ENCODE measurements around the gene TMEM63C. TPM values are rescaled to one million over a fixed set of nuclear protein-coding genes. Genes with fewer than 3 reads are reported as not detected.
"Not testable (repeated sequence)": the region's sequence is repeated elsewhere in the genome, so short reads cannot be mapped to it uniquely, and the experiment has no call there.

Gene TMEM63C
- total RNA-seq, 2 donors from 2014 or later, result under 0.01 TPM; not detected in 1

GRCh38 chr14:77276959-77277358 lies 95.4 kb downstream of the TMEM63C start:
- Histone ChIP-seq H3K9me3 (no peaks in the 10 kb centered on the region), H3K4me1 (ENCODE audit: control insufficient read depth in 1 of 2, low read depth in 2 of 2) (no peaks in the 10 kb centered on the region), H3K27me3 (replicated peaks; ENCODE audit: insufficient read depth) (no peaks in the 10 kb centered on the region), H3K27ac (no peak overlapping the region), H3K4me3 (no peak overlapping the region), H3K36me3 (peaks cover 25% of the 10 kb centered on the region)
- TF ChIP-seq, protein P1, sequence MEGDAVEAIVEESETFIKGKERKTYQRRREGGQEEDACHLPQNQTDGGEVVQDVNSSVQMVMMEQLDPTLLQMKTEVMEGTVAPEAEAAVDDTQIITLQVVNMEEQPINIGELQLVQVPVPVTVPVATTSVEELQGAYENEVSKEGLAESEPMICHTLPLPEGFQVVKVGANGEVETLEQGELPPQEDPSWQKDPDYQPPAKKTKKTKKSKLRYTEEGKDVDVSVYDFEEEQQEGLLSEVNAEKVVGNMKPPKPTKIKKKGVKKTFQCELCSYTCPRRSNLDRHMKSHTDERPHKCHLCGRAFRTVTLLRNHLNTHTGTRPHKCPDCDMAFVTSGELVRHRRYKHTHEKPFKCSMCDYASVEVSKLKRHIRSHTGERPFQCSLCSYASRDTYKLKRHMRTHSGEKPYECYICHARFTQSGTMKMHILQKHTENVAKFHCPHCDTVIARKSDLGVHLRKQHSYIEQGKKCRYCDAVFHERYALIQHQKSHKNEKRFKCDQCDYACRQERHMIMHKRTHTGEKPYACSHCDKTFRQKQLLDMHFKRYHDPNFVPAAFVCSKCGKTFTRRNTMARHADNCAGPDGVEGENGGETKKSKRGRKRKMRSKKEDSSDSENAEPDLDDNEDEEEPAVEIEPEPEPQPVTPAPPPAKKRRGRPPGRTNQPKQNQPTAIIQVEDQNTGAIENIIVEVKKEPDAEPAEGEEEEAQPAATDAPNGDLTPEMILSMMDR (IDR thresholded peaks at IDR 0.05), result no peak
- no peak for ATAC-seq (ENCODE audit: insufficient number of reproducible peaks, low FRiP score, low read depth)
- no peak for DNase-seq (ENCODE audit: low spot score)

- ATAC-seq (ENCODE audit: insufficient number of reproducible peaks, low FRiP score, low read depth) (no peak), DNase-seq (ENCODE audit: low spot score) (no peak)
- TF ChIP-seq, protein P1 (IDR thresholded peaks at IDR 0.05), result no peak
Observed at GRCh38 chr14:77278461-77279230, 97.0 kb downstream of the TMEM63C start.

GRCh38 chr14:77279719-77280118 lies 98.1 kb downstream of the TMEM63C start:
- H3K4me1 ChIP-seq (ENCODE audit: control insufficient read depth in 1 of 2, low read depth in 2 of 2), result no peaks in the 10 kb centered on the region
- H3K27ac ChIP-seq, result no peak overlapping the region
- no peak for DNase-seq (ENCODE audit: low spot score)
- TF ChIP-seq, protein P1 (IDR thresholded peaks at IDR 0.05), result no peak
- no peak for ATAC-seq (ENCODE audit: insufficient number of reproducible peaks, low FRiP score, low read depth)
- H3K36me3 ChIP-seq, result peaks cover 44% of the 10 kb centered on the region
- H3K9me3 ChIP-seq, result no peaks in the 10 kb centered on the region
- no peak overlapping the region for H3K4me3 ChIP-seq
- H3K27me3 ChIP-seq (replicated peaks; ENCODE audit: insufficient read depth), result no peaks in the 10 kb centered on the region

More at GRCh38 chr14:77278461-77279230, 97.0 kb downstream of the TMEM63C start:
- Histone ChIP-seq H3K36me3 (peaks cover 35% of the 10 kb centered on the region), H3K9me3 (no peaks in the 10 kb centered on the region), H3K4me1 (ENCODE audit: control insufficient read depth in 1 of 2, low read depth in 2 of 2) (no peaks in the 10 kb centered on the region), H3K27me3 (replicated peaks; ENCODE audit: insufficient read depth) (no peaks in the 10 kb centered on the region), H3K4me3 (no peak overlapping the region), H3K27ac (no peak overlapping the region)

DNA sequence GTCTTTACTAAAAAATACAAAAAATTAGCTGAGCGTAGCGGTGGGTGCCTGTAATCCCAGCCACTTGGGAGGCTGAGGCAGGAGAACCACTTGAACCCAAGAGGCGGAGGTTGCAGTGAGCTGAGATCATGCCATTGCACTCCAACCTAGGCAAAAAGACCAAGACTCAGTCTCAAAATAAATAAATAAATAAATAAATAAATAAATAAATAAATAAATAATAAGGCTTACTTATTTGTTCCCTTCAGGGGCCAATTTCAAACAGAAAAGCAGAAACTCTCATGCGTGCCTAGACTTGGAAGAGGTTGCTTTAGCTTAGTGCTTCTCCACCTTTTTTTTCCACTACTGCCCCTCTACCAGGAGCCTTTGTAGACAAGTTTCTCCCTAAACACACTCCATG lies 99.3 kb downstream of the TMEM63C start:
- H3K36me3 ChIP-seq, result peaks cover 55% of the 10 kb centered on the region
- H3K9me3 ChIP-seq; DNase-seq (ENCODE audit: low spot score); H3K27ac ChIP-seq; H3K4me3 ChIP-seq; H3K27me3 ChIP-seq (replicated peaks; ENCODE audit: insufficient read depth); H3K4me1 ChIP-seq (ENCODE audit: control insufficient read depth in 1 of 2, low read depth in 2 of 2); ATAC-seq (ENCODE audit: insufficient number of reproducible peaks, low FRiP score, low read depth): not testable (repeated sequence)

DNA sequence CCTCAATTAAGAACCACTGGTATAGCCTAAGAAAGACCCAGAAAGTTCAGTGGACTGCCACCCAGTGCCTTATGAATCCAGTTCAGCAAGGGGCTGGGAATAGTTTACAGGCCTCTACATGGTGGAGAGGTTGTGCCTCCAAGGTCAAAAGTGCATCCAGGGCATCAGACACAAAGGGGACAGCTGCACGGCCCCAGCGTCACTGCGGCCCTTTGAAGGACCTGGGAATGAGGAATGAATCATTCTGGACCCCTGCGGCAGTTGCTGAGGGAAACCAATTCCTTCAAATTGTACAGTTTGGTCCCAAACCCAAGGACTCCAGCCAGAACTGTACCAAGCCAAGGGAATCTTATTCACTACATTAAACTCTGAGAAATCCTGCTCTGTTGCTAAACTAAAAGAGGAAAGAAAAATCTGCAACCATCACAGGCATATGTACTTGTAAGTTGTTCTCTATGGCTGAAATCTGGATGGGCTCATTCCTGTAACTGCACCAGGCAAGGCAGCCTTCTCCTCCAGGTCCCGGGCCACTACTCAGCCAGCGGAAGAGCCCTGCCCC lies 100.3 kb downstream of the TMEM63C start:
- Histone ChIP-seq H3K36me3 (peaks cover 56% of the 10 kb centered on the region), H3K4me1 (ENCODE audit: control insufficient read depth in 1 of 2, low read depth in 2 of 2) (no peaks in the 10 kb centered on the region), H3K4me3 (no peak overlapping the region), H3K9me3 (no peaks in the 10 kb centered on the region), H3K27ac (no peak overlapping the region), H3K27me3 (replicated peaks; ENCODE audit: insufficient read depth) (no peaks in the 10 kb centered on the region)
- DNase-seq (ENCODE audit: low spot score), result no peak
- no peak for ATAC-seq (ENCODE audit: insufficient number of reproducible peaks, low FRiP score, low read depth)
- TF ChIP-seq, protein P1 (IDR thresholded peaks at IDR 0.05), result no peak

All from thoracic aorta (tissue), 2 donors.